SK-N-SH (cell line): ENCODE results near the gene GHR. TPM values are rescaled to one million over a fixed set of nuclear protein-coding genes. Genes with fewer than 3 reads are reported as not detected.

ENCODE experiments used
- CTCF ChIA-PET: fragments of 300-600, 350-600 bp; formaldehyde crosslinking; extraction: SDS; loops from one replicate; lab custom pipeline; 2021; lab: Yijun Ruan, JAX
- POLR2A ChIA-PET: fragments of 350-600 bp; sonication (Branson Sonifier 250); formaldehyde crosslinking; extraction: SDS; loops from one replicate; lab custom pipeline; 2020; ENCODE audit warnings: antibody characterized with exemption, inconsistent platforms; lab: Yijun Ruan, JAX
- DNase-seq: peaks from one replicate; pipeline ENCODE4 v3.0.0; 2012
- H2AFZ ChIP-seq: fragments of 200-600 bp; sonication (generic); 2 replicates; pipeline ENCODE4 v1.8.1; 2016; ENCODE audit warnings: antibody characterized with exemption, mild to moderate bottlenecking, low read depth
- H3F3A ChIP-seq: fragments of 200-600 bp; sonication (generic); replicated peaks from 2 replicates; pipeline ENCODE3; 2016; ENCODE audit warnings: antibody characterized with exemption, mild to moderate bottlenecking; ENCODE audit not compliant: insufficient read depth
- H3K27ac ChIP-seq, 2 experiments: fragments of 200-500 bp in 1 of 2; fragments of 200-600 bp in 1 of 2; sonication (Bioruptor generic) in 1 of 2; sonication (generic), shearing (Covaris generic) in 1 of 2; 2 replicates each; pipeline versions ENCODE4 v1.5.1 to v1.6.1; 2014 to 2016; ENCODE audit warnings: low read depth in 2 of 2, inconsistent platforms in 1 of 2, low read length in 1 of 2, mild to moderate bottlenecking in 1 of 2, mixed read lengths in 1 of 2
- H3K27me3 ChIP-seq: fragments of 200-600 bp; sonication (generic), shearing (Covaris generic); 2 replicates; pipeline ENCODE4 v1.6.1; 2016; ENCODE audit warnings: mixed run types; ENCODE audit not compliant: insufficient read depth
- H3K36me3 ChIP-seq, 2 experiments: fragments of 200-500 bp in 1 of 2; fragments of 200-600 bp in 1 of 2; sonication (Bioruptor generic) in 1 of 2; sonication (generic) in 1 of 2; replicated peaks in 1 of 2; 2 replicates each; pipeline versions ENCODE3 to v1.5.1; 2014 to 2016; ENCODE audit warnings: low read length in 1 of 2, mild to moderate bottlenecking in 1 of 2; ENCODE audit not compliant: insufficient read depth in 2 of 2, control insufficient read depth in 1 of 2
- H3K4me1 ChIP-seq, 2 experiments: fragments of 200-500 bp in 1 of 2; fragments of 200-600 bp in 1 of 2; sonication (Bioruptor generic) in 1 of 2; sonication (generic), shearing (Covaris generic) in 1 of 2; 2 replicates each; pipeline versions ENCODE4 v1.5.1 to v1.6.1; 2014 to 2016; ENCODE audit warnings: low read depth in 1 of 2, low read length in 1 of 2, mixed run types in 1 of 2; ENCODE audit not compliant: insufficient read depth in 2 of 2, control insufficient read depth in 1 of 2
- H3K4me2 ChIP-seq: fragments of 200-600 bp; sonication (generic), shearing (Covaris generic); 2 replicates; pipeline ENCODE4 v1.6.1; 2017; ENCODE audit warnings: mixed run types
- H3K4me3 ChIP-seq, 2 experiments: fragments of 200-500 bp in 1 of 2; fragments of 200-600 bp in 1 of 2; sonication (Bioruptor generic) in 1 of 2; sonication (generic), shearing (Covaris generic) in 1 of 2; 2 replicates each; pipeline versions ENCODE4 v1.5.1 to v1.8.1; 2014 to 2016; ENCODE audit warnings: low read depth in 2 of 2, inconsistent platforms in 1 of 2, low read length in 1 of 2, mild to moderate bottlenecking in 1 of 2, mixed read lengths in 1 of 2, moderate library complexity in 1 of 2
- H3K79me2 ChIP-seq: fragments of 200-600 bp; sonication (generic); 2 replicates; pipeline ENCODE4 v1.8.1; 2017; ENCODE audit warnings: mild to moderate bottlenecking; ENCODE audit not compliant: insufficient read depth
- H3K9ac ChIP-seq: fragments of 200-600 bp; sonication (generic); 2 replicates; pipeline ENCODE4 v1.6.1; 2017; ENCODE audit warnings: mixed run types
- H3K9me2 ChIP-seq: fragments of 200-600 bp; sonication (generic); 2 replicates; pipeline ENCODE4 v1.6.1; 2017; ENCODE audit warnings: mixed run types
- H3K9me3 ChIP-seq: fragments of 200-600 bp; sonication (generic); 2 replicates; pipeline ENCODE4 v1.6.1; 2017; ENCODE audit warnings: mixed run types, mild to moderate bottlenecking, moderate library complexity
- H4K20me1 ChIP-seq: fragments of 200-600 bp; sonication (generic); 2 replicates; pipeline ENCODE4 v1.6.1; 2017; ENCODE audit warnings: mild to moderate bottlenecking, mixed run types; ENCODE audit not compliant: insufficient read depth
- CHD2 ChIP-seq: fragments of 150-350 bp; IDR thresholded peaks from 2 replicates; pipeline ENCODE4 v1.6.1; 2018; ENCODE audit warnings: low read length; ENCODE audit not compliant: partially characterized antibody
- ELF1 ChIP-seq: IDR thresholded peaks from 2 replicates; pipeline ENCODE4 v1.4.0; 2012
- EP300 ChIP-seq, 2 experiments: IDR thresholded peaks; 2 replicates each; pipeline versions ENCODE4 v1.4.0 to v1.6.1; 2012; ENCODE audit warnings: borderline replicate concordance in 1 of 2, low read depth in 1 of 2, low read length in 1 of 2
- EZH2phosphoT487 ChIP-seq: fragments of 200-600 bp; sonication (generic); IDR thresholded peaks from 2 replicates; pipeline ENCODE4 v1.6.1; 2017; ENCODE audit warnings: low read depth, mixed run types, mild to moderate bottlenecking, antibody characterized with exemption, moderate library complexity, borderline replicate concordance
- FOXJ3 ChIP-seq: sonication (generic); formaldehyde crosslinking; IDR thresholded peaks from 2 replicates; pipeline ENCODE4 v1.5.1; 2020; ENCODE audit warnings: mild to moderate bottlenecking, missing genetic modification reagents
- JUND ChIP-seq: IDR thresholded peaks from 2 replicates; pipeline ENCODE4 v1.4.0; 2012
- MEF2A ChIP-seq: IDR thresholded peaks from 2 replicates; pipeline ENCODE4 v1.4.0; 2012; ENCODE audit warnings: low read depth, borderline replicate concordance
- NRF1 ChIP-seq: IDR thresholded peaks from 2 replicates; pipeline ENCODE4 v1.6.1; 2012; ENCODE audit warnings: low read depth, mild to moderate bottlenecking, low read length
- POLR2AphosphoS5 ChIP-seq: IDR thresholded peaks from 2 replicates; pipeline ENCODE4 v1.6.1; 2012; ENCODE audit warnings: low read depth, low read length
- RXRA ChIP-seq: IDR thresholded peaks from 2 replicates; pipeline ENCODE4 v1.4.0; 2012; ENCODE audit warnings: low read depth, mild to moderate bottlenecking, borderline replicate concordance
- SIN3A ChIP-seq: IDR thresholded peaks from 2 replicates; pipeline ENCODE4 v1.6.1; 2012; ENCODE audit warnings: low read depth, mild to moderate bottlenecking, low read length, moderate library complexity, borderline replicate concordance
- TAF1 ChIP-seq: IDR thresholded peaks from 2 replicates; pipeline ENCODE4 v1.6.1; 2012; ENCODE audit warnings: low read depth, mild to moderate bottlenecking, low read length, moderate library complexity, borderline replicate concordance
- YY1 ChIP-seq: IDR thresholded peaks from 2 replicates; pipeline ENCODE4 v1.4.0; 2012; ENCODE audit warnings: low read depth, mild to moderate bottlenecking
- WGBS: methylation state at CpG from one replicate; pipeline ENCODE4 v1.1.6; 2017; ENCODE audit warnings: low lambda C conversion rate; 5-methylcytosine and 5-hydroxymethylcytosine counted together
- polyA plus RNA-seq, 3 experiments: library from polyadenylated mRNA; depleted of rRNA; stranded (reverse); fragments of >200 nt; gene quantifications; 2 replicates each; pipeline ENCODE4 v1.2.3, GENCODE V29; 2012
- TF ChIP-seq, protein P1 (sequence below): IDR thresholded peaks from 2 replicates; pipeline ENCODE4 v1.4.0; 2012; ENCODE audit warnings: low read depth
- TF ChIP-seq, protein P2 (sequence below): IDR thresholded peaks from 2 replicates; pipeline ENCODE4 v1.4.0; 2012; ENCODE audit warnings: low read depth, borderline replicate concordance
- TF ChIP-seq, protein P3 (sequence below): fragments of 200-600 bp; sonication (generic); IDR thresholded peaks from 2 replicates; pipeline ENCODE4 v1.6.1; 2017; ENCODE audit warnings: antibody characterized with exemption, mild to moderate bottlenecking, moderate library complexity
- TF ChIP-seq, protein P4 (sequence below): fragments of 150-350 bp; IDR thresholded peaks from 2 replicates; pipeline ENCODE4 v1.6.1; 2016; ENCODE audit warnings: mild to moderate bottlenecking, low read depth, low read length

GHR gene
- polyA plus RNA-seq, 1 of the 3 experiments (the other 2 are of a cell fraction) = 0.03 TPM

DNA sequence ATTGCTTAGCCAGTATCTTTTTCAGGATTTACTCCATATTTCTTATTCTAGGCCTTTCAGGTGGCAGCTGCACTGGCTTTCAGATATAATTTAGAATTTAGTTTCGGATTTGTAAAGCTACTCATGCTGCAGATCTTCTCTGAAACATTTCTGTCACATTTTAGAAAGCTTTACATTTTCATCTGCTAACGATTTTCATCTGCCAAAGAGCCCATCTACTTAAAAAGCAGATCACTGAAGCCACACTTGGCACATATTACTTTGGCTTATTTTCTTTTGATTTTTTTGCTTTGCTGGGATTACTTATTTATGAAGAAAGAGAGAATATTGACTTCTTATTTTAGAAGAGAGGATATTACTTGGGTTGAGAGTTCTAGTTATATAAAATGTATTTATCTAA lies 98.2 kb downstream of the GHR start:
- Histone ChIP-seq H3K4me3 (no peak overlapping the region), H3K36me3 (no peaks in the 10 kb centered on the region), H3K27me3 (no peaks in the 10 kb centered on the region), H2AFZ (no peak overlapping the region)
- no peak for TF ChIP-seq YY1
- TF ChIP-seq, protein P1, sequence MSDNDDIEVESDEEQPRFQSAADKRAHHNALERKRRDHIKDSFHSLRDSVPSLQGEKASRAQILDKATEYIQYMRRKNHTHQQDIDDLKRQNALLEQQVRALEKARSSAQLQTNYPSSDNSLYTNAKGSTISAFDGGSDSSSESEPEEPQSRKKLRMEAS = no peak
- TF ChIP-seq EZH2phosphoT487 = no peak
- TF ChIP-seq ELF1 = no peak
- TF ChIP-seq EP300 (IDR thresholded peaks at IDR 0.05; ENCODE audit: borderline replicate concordance in 1 of 2, low read depth in 1 of 2, low read length in 1 of 2) = no peak
- no peak for TF ChIP-seq SIN3A
- TF ChIP-seq CHD2 = no peak
- TF ChIP-seq, protein P2, sequence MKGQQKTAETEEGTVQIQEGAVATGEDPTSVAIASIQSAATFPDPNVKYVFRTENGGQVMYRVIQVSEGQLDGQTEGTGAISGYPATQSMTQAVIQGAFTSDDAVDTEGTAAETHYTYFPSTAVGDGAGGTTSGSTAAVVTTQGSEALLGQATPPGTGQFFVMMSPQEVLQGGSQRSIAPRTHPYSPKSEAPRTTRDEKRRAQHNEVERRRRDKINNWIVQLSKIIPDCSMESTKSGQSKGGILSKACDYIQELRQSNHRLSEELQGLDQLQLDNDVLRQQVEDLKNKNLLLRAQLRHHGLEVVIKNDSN = no peak
- TF ChIP-seq, protein P3, sequence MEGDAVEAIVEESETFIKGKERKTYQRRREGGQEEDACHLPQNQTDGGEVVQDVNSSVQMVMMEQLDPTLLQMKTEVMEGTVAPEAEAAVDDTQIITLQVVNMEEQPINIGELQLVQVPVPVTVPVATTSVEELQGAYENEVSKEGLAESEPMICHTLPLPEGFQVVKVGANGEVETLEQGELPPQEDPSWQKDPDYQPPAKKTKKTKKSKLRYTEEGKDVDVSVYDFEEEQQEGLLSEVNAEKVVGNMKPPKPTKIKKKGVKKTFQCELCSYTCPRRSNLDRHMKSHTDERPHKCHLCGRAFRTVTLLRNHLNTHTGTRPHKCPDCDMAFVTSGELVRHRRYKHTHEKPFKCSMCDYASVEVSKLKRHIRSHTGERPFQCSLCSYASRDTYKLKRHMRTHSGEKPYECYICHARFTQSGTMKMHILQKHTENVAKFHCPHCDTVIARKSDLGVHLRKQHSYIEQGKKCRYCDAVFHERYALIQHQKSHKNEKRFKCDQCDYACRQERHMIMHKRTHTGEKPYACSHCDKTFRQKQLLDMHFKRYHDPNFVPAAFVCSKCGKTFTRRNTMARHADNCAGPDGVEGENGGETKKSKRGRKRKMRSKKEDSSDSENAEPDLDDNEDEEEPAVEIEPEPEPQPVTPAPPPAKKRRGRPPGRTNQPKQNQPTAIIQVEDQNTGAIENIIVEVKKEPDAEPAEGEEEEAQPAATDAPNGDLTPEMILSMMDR = no peak
- TF ChIP-seq RXRA = no peak
- TF ChIP-seq, all 33 proteins: peak for 0
- H3F3A ChIP-seq = no peaks in the 10 kb centered on the region
- 0% methylated on average over 2 of the region's 2 CpGs for WGBS
- no peak overlapping the region for H3K27ac ChIP-seq
- DNase-seq = no peak
- H3K9me3 ChIP-seq = no peaks in the 10 kb centered on the region
- ChIA-PET CTCF (no interaction called here), POLR2A (no interaction called here)
- H3K9me2 ChIP-seq = no peaks in the 10 kb centered on the region
- H3K9ac ChIP-seq = no peak overlapping the region
- no peaks in the 10 kb centered on the region for H3K79me2 ChIP-seq
- H3K4me1 ChIP-seq = no peaks in the 10 kb centered on the region
- H3K4me2 ChIP-seq = no peak overlapping the region
- H4K20me1 ChIP-seq = no peaks in the 10 kb centered on the region

DNA sequence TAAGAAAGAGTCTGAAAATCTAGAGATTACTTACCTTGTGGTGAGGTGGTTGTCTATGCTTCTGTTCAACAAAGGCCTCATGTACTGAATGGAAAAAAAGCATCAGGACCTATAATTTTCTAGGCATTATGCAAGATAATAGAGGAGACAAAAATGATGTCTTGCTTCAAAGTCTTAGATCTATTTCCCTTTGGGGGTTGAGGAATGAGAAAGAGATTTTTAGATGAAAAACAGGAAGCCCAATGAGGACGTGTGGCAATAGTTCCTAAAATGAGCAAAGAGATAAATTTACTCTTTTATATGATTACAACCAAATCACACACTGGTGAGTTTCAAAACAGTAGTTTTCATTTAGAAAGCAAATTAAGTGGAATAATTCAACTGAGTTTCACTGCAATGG lies 99.5 kb downstream of the GHR start:
- WGBS = 0% methylated on average over 1 of the region's 1 CpG
- Histone ChIP-seq H4K20me1 (no peaks in the 10 kb centered on the region), H3K4me1 (no peaks in the 10 kb centered on the region), H3K9me3 (no peaks in the 10 kb centered on the region), H3K27me3 (no peaks in the 10 kb centered on the region), H3K79me2 (no peaks in the 10 kb centered on the region), H3K4me2 (no peak overlapping the region), H3K9ac (no peak overlapping the region), H2AFZ (no peak overlapping the region), H3K36me3 (no peaks in the 10 kb centered on the region), H3K9me2 (no peaks in the 10 kb centered on the region), H3K4me3 (no peak overlapping the region), H3K27ac (no peak overlapping the region), H3F3A (no peaks in the 10 kb centered on the region)
- no peak for TF ChIP-seq JUND
- TF ChIP-seq, protein P4, sequence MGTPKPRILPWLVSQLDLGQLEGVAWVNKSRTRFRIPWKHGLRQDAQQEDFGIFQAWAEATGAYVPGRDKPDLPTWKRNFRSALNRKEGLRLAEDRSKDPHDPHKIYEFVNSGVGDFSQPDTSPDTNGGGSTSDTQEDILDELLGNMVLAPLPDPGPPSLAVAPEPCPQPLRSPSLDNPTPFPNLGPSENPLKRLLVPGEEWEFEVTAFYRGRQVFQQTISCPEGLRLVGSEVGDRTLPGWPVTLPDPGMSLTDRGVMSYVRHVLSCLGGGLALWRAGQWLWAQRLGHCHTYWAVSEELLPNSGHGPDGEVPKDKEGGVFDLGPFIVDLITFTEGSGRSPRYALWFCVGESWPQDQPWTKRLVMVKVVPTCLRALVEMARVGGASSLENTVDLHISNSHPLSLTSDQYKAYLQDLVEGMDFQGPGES = no peak
- no peak for TF ChIP-seq FOXJ3
- no peak for TF ChIP-seq CHD2
- no peak for TF ChIP-seq TAF1
- TF ChIP-seq MEF2A = no peak
- no peak for TF ChIP-seq NRF1
- TF ChIP-seq POLR2AphosphoS5 = no peak
- DNase-seq = no peak
- CTCF ChIA-PET = no interaction called here
- POLR2A ChIA-PET = no interaction called here
